Fibroblast of lung (primary cell): ENCODE measurements around the gene ARHGEF7. TPM values are rescaled to one million over a fixed set of nuclear protein-coding genes. Genes with fewer than 3 reads are reported as not detected.

Experiments
- DNase-seq, 2 donors: peaks; one replicate each; pipeline versions ENCODE4 v3.0.0 to v3.0.0-alpha.2; 2010; ENCODE audit warnings: low read depth in 2 of 2
- H2AFZ ChIP-seq: 2 replicates; pipeline ENCODE4 v1.5.1; 2012; ENCODE audit warnings: low read length, control low read depth, inconsistent platforms
- H3K27ac ChIP-seq: 2 replicates; pipeline ENCODE4 v1.5.1; 2011; ENCODE audit warnings: low read length, control low read depth; ENCODE audit not compliant: insufficient read depth
- H3K27me3 ChIP-seq: 2 replicates; pipeline ENCODE4 v1.5.1; 2011; ENCODE audit warnings: mild to moderate bottlenecking, low read length; ENCODE audit not compliant: control insufficient read depth, insufficient read depth
- H3K36me3 ChIP-seq: 2 replicates; pipeline ENCODE4 v1.5.1; 2011; ENCODE audit warnings: low read length; ENCODE audit not compliant: control insufficient read depth, insufficient read depth
- H3K4me1 ChIP-seq: 2 replicates; pipeline ENCODE4 v1.5.1; 2011; ENCODE audit warnings: low read length; ENCODE audit not compliant: control insufficient read depth, insufficient read depth; ENCODE audit errors: extremely low read depth
- H3K4me2 ChIP-seq: 2 replicates; pipeline ENCODE4 v1.5.1; 2011; ENCODE audit warnings: low read length, control low read depth; ENCODE audit not compliant: insufficient read depth; ENCODE audit errors: extremely low read depth
- H3K4me3 ChIP-seq, 4 experiments: fragments of 200-600 bp in 1 of 4; sonication (generic) in 1 of 4; replicated peaks in 1 of 4; 2 replicates each; pipeline ENCODE4 v1.5.1; 2011 to 2016; ENCODE audit warnings: low read length in 4 of 4, low read depth in 3 of 4, mild to moderate bottlenecking in 3 of 4, control low read depth in 2 of 4, inconsistent platforms in 1 of 4, mixed read lengths in 1 of 4; ENCODE audit not compliant: insufficient read depth in 1 of 4; ENCODE audit errors: control extremely low read depth in 1 of 4
- H3K79me2 ChIP-seq: 2 replicates; pipeline ENCODE4 v1.5.1; 2012; ENCODE audit warnings: mild to moderate bottlenecking, low read length, inconsistent platforms; ENCODE audit not compliant: control insufficient read depth, insufficient read depth
- H3K9ac ChIP-seq: 2 replicates; pipeline ENCODE4 v1.5.1; 2011; ENCODE audit warnings: mild to moderate bottlenecking, low read length, control low read depth; ENCODE audit not compliant: insufficient read depth
- H3K9me3 ChIP-seq: 2 replicates; pipeline ENCODE4 v1.5.1; 2012; ENCODE audit warnings: low read depth, low read length; ENCODE audit not compliant: control insufficient read depth, insufficient read depth
- H4K20me1 ChIP-seq: 2 replicates; pipeline ENCODE4 v1.5.1; 2011; ENCODE audit warnings: low read length; ENCODE audit not compliant: control insufficient read depth, insufficient read depth; ENCODE audit errors: extremely low read depth
- CTCF ChIP-seq, 2 donors: IDR thresholded peaks in 1 of 2; conservative IDR thresholded peaks in 1 of 2; 1 replicate in 1 of 2; 2 replicates in 1 of 2; pipeline ENCODE4 v1.5.1; 2011 to 2012; ENCODE audit warnings: low read length in 2 of 2, control low read depth in 1 of 2, inconsistent platforms in 1 of 2, low read depth in 1 of 2, mild to moderate bottlenecking in 1 of 2
- EZH2 ChIP-seq: IDR thresholded peaks from 2 replicates; pipeline ENCODE4 v1.5.1; 2012; ENCODE audit warnings: low read length, control low read depth, mild to moderate bottlenecking; ENCODE audit errors: missing control alignments
- polyA plus RNA-seq, 2 donors: library from polyadenylated mRNA; depleted of rRNA in 1 of 2; stranded (reverse) in 1 of 2; unstranded in 1 of 2; fragments of >200 nt; gene quantifications; 2 replicates each; pipeline ENCODE4 v1.2.1, GENCODE V29; 2011 to 2012; ENCODE audit warnings: missing spikeins in 1 of 2
- total RNA-seq: library from RNA; depleted of rRNA; stranded (reverse); fragments of >200 nt; gene quantifications from 2 replicates; pipeline ENCODE4 v1.2.1, GENCODE V29; 2014

ARHGEF7 gene
- total and polyA plus RNA-seq, 2 donors (not counting 1 experiment from before 2014, with no cell fraction given) = 29.1 to 42.8 TPM

- TF ChIP-seq CTCF (conservative IDR thresholded peaks at IDR 0.05 in 1 of 2, IDR thresholded peaks at IDR 0.05 in 1 of 2; ENCODE audit: low read depth in 1 of 2, low read length in 2 of 2) = no peak
- no peak for TF ChIP-seq EZH2
- Histone ChIP-seq H3K27me3 (no peaks in the 10 kb centered on the region), H3K9me3 (no peaks in the 10 kb centered on the region), H3K27ac (no peak overlapping the region), H2AFZ (no peak overlapping the region), H3K36me3 (peaks cover 23% of the 10 kb centered on the region), H3K79me2 (no peaks in the 10 kb centered on the region), H3K4me3 (no peak overlapping the region), H3K9ac (no peak overlapping the region), H3K4me1 (peaks cover 12% of the 10 kb centered on the region), H3K4me2 (no peak overlapping the region), H4K20me1 (no peaks in the 10 kb centered on the region)
- no peak for DNase-seq
Measured at GRCh38 chr13:111284565-111284964, 169.5 kb downstream of the ARHGEF7 start.

- H3K4me2 ChIP-seq = no peak overlapping the region
- no peak overlapping the region for H3K27ac ChIP-seq
- no peak overlapping the region for H2AFZ ChIP-seq
- no peaks in the 10 kb centered on the region for H3K9me3 ChIP-seq
- TF ChIP-seq CTCF (conservative IDR thresholded peaks at IDR 0.05 in 1 of 2, IDR thresholded peaks at IDR 0.05 in 1 of 2; ENCODE audit: low read depth in 1 of 2, low read length in 2 of 2) = no peak
- TF ChIP-seq EZH2 = no peak
- H4K20me1 ChIP-seq = no peaks in the 10 kb centered on the region
- DNase-seq = no peak
- H3K79me2 ChIP-seq = no peaks in the 10 kb centered on the region
- no peaks in the 10 kb centered on the region for H3K27me3 ChIP-seq
- H3K4me1 ChIP-seq = peaks cover 7% of the 10 kb centered on the region
- peaks cover 24% of the 10 kb centered on the region for H3K36me3 ChIP-seq
- H3K9ac ChIP-seq = no peak overlapping the region
- no peak overlapping the region for H3K4me3 ChIP-seq
Measured at GRCh38 chr13:111286162-111286561, 171.1 kb downstream of the ARHGEF7 start.

GRCh38 chr13:111286749-111287148 is 171.6 kb downstream of the ARHGEF7 start:
- no peaks in the 10 kb centered on the region for H3K9me3 ChIP-seq
- H3K27me3 ChIP-seq = no peaks in the 10 kb centered on the region
- no peaks in the 10 kb centered on the region for H3K79me2 ChIP-seq
- H3K4me3 ChIP-seq = no peak overlapping the region
- H3K4me1 ChIP-seq = peaks cover 3% of the 10 kb centered on the region
- H2AFZ ChIP-seq = no peak overlapping the region
- TF ChIP-seq EZH2 (no peak), CTCF (conservative IDR thresholded peaks at IDR 0.05 in 1 of 2, IDR thresholded peaks at IDR 0.05 in 1 of 2; ENCODE audit: low read depth in 1 of 2, low read length in 2 of 2) (no peak)
- no peak overlapping the region for H3K9ac ChIP-seq
- no peak for DNase-seq
- no peaks in the 10 kb centered on the region for H4K20me1 ChIP-seq
- no peak overlapping the region for H3K4me2 ChIP-seq
- no peak overlapping the region for H3K27ac ChIP-seq
- peaks cover 25% of the 10 kb centered on the region for H3K36me3 ChIP-seq
